ENCODE results near the gene CLEC16A.

CLEC16A gene

DNA sequence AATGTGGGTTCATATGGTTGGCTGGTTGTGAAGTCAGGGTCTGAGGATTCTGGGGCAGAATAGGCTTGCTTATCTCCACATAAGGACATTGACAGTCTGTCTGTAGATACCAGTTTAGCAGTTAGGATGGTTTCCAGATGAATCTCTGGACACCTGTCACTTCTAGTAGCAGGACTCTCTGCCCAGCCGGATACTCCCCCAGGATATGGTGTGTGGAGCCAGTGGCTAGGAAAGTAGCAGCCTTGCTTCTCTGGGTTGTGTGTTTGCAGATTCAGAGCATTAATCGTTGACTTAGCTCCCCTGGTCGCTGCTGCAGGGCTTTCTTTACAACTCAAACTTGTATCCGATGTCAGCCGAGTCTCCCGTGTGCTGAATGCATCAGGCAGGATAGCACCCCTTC is 45.2 kb downstream of the CLEC16A start:
- Histone ChIP-seq H3K27ac (no peak overlapping the region), H3K36me3 (peaks cover 13 to 48% (median 14%) of the 10 kb centered on the region in 3 donors)
- intact Hi-C loops (cut with DNase I; ENCODE audit: low total_unique reads): no loop called here

DNA sequence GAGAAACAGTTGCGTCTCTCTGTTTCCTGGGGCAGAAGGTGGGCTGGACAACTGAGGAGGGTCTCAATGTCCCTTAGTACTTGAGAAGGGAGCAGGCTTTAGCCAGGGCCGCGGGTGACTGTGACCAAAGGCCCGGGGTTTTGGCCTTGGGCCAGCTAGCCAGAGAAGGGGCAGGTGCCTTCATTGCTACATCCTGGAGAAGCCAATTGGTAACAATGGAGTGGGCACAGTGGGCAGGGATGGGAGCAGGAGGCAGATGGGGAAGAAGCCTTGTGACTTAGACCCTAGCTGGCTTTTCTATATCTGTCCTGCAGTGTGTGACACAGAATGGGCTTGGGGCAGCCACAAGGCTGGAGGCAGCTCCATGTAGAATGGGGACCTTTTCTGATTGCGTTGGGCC is 46.0 kb downstream of the CLEC16A start:
- H3K27me3 ChIP-seq: no peaks in the 10 kb centered on the region
- no peak for TF ChIP-seq CTCF (IDR thresholded peaks at IDR 0.05)
- no peak overlapping the region for H3K27ac ChIP-seq
- H3K4me1 ChIP-seq: peaks cover 0 to 4% (median 2%) of the 10 kb centered on the region in 4 donors
- intact Hi-C loops (cut with DNase I; ENCODE audit: low total_unique reads): no loop called here
- H3K9me3 ChIP-seq: no peaks in the 10 kb centered on the region
- H3K36me3 ChIP-seq: peaks cover 14 to 51% (median 15%) of the 10 kb centered on the region in 3 donors
- no peak overlapping the region for H3K4me3 ChIP-seq
- DNase-seq: no peak

More for the DNA sequence above, 45.2 kb downstream of the CLEC16A start:
- H3K4me1 ChIP-seq: peaks cover 0 to 4% (median 2%) of the 10 kb centered on the region in 4 donors
- H3K4me3 ChIP-seq: no peak overlapping the region
- DNase-seq: no peak
- TF ChIP-seq CTCF (IDR thresholded peaks at IDR 0.05): no peak
- H3K27me3 ChIP-seq: no peaks in the 10 kb centered on the region
- no peaks in the 10 kb centered on the region for H3K9me3 ChIP-seq

- no peak for DNase-seq
- Histone ChIP-seq H3K27me3 (no peaks in the 10 kb centered on the region), H3K4me3 (no peak overlapping the region), H3K4me1 (peaks cover 0 to 4% (median 2%) of the 10 kb centered on the region in 4 donors), H3K9me3 (no peaks in the 10 kb centered on the region), H3K36me3 (peaks cover 14 to 58% (median 29%) of the 10 kb centered on the region in 3 donors), H3K27ac (no peak overlapping the region)
- no peak for TF ChIP-seq CTCF (IDR thresholded peaks at IDR 0.05)
- intact Hi-C loops (cut with DNase I; ENCODE audit: low total_unique reads): no loop called here
Observed at GRCh38 chr16:10992112-10992511, 47.7 kb downstream of the CLEC16A start.

DNA sequence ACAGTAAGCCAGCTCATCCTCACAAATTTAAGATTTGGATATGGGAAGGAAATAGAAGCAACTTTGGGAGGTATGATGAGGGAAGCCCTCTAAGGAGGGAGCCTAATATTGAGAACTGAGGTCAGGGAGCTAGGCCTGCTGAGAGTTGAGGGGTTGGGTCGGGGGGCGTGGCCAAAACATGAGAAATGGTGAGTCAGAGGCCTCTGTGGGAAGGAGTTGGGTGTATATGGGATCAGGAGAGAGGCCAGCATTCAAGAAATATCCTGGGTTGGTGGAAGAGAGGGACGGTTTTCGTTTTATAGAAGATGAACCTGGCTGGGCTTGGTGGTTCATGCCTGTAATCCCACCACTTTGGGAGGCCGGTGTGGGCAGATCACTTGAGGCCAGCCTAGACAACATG is 48.4 kb downstream of the CLEC16A start:
- no peak for DNase-seq
- peaks cover 0 to 4% (median 2%) of the 10 kb centered on the region in 4 donors for H3K4me1 ChIP-seq
- no peak overlapping the region for H3K27ac ChIP-seq
- no peaks in the 10 kb centered on the region for H3K27me3 ChIP-seq
- intact Hi-C loops (cut with DNase I; ENCODE audit: low total_unique reads): no loop called here
- H3K9me3 ChIP-seq: no peaks in the 10 kb centered on the region
- no peak for TF ChIP-seq CTCF (IDR thresholded peaks at IDR 0.05)
- peaks cover 14 to 60% (median 30%) of the 10 kb centered on the region in 3 donors for H3K36me3 ChIP-seq
- H3K4me3 ChIP-seq: no peak overlapping the region

DNA sequence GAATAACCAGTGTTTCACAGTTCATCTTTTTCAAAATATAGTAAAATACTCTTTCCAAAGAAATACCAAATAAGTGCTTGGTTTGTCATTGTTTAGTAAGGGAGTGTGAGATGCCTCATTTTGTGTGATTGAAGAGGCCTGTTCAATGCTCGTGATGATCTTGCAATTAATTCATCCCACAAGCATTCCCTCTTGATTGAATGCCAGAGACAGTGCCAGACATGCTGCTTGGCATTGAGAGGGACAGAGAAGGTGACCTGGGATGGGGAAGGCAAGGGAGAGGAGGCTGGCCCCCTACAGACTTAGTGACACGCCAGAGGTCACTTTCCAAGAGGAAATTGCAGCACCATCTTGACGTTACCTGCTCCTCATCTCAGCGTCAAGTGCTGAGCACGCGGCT is 49.3 kb downstream of the CLEC16A start:
- intact Hi-C loops (cut with DNase I; ENCODE audit: low total_unique reads): no loop called here
- Histone ChIP-seq H3K9me3 (no peaks in the 10 kb centered on the region), H3K4me1 (peaks cover 0 to 4% (median 2%) of the 10 kb centered on the region in 4 donors), H3K36me3 (peaks cover 6 to 58% (median 28%) of the 10 kb centered on the region in 3 donors), H3K27me3 (no peaks in the 10 kb centered on the region), H3K27ac (no peak overlapping the region), H3K4me3 (no peak overlapping the region)
- TF ChIP-seq CTCF (IDR thresholded peaks at IDR 0.05): no peak
- no peak for DNase-seq

GRCh38 chr16:10994571-10994970 is 50.2 kb downstream of the CLEC16A start:
- H3K4me3 ChIP-seq: no peak overlapping the region
- intact Hi-C loops (cut with DNase I; ENCODE audit: low total_unique reads): no loop called here
- H3K9me3 ChIP-seq: no peaks in the 10 kb centered on the region
- peaks cover 0 to 4% (median 2%) of the 10 kb centered on the region in 4 donors for H3K4me1 ChIP-seq
- DNase-seq: no peak
- H3K27ac ChIP-seq: no peak overlapping the region
- TF ChIP-seq CTCF (IDR thresholded peaks at IDR 0.05): no peak
- no peaks in the 10 kb centered on the region for H3K27me3 ChIP-seq
- peaks cover 6 to 49% (median 28%) of the 10 kb centered on the region in 3 donors for H3K36me3 ChIP-seq

Measured in tibial artery (tissue), 4 donors.